ENCODE results near the gene DOK7.

The DOK7 gene

DNA sequence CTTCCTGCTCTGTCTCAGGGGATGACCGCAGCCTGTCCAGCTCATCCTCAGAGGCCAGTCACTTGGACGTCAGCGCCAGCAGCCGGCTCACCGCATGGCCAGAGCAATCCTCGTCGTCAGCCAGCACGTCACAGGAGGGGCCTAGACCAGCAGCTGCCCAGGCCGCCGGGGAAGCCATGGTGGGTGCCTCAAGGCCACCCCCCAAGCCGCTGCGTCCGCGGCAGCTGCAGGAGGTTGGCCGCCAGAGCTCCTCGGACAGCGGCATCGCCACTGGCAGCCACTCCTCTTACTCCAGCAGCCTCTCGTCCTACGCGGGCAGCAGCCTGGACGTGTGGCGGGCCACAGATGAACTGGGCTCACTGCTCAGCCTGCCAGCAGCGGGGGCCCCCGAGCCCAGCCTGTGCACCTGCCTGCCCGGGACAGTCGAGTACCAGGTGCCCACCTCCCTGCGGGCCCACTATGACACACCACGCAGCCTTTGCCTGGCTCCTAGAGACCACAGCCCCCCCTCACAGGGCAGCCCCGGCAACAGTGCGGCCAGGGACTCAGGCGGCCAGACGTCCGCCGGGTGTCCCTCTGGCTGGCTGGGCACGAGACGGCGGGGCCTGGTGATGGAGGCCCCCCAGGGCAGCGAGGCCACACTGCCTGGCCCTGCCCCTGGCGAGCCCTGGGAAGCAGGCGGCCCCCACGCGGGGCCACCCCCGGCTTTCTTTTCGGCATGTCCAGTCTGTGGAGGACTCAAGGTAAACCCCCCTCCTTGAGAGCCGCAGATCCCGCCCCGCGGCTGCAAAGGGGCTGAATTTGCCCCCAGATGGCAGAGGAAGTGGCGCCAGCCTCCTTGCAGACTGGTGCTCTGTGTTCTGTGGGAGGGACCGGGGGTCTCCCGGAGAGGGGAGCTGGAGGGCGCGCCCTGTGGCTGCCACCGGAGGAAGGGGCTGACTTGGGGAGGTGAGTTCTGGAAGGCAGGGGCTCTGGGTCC is 29.9 kb downstream of the DOK7 start:
- no peak for DNase-seq (ENCODE audit: low read depth)
- no peak for TF ChIP-seq CTCF (conservative IDR thresholded peaks at IDR 0.05; ENCODE audit: low read depth, low read length)
- H3K4me3 ChIP-seq (ENCODE audit: low read depth, low read length): no peak overlapping the region

GRCh38 chr4:3493720-3494461 is 30.8 kb downstream of the DOK7 start:
- H3K4me3 ChIP-seq (ENCODE audit: low read depth, low read length): no peak overlapping the region
- TF ChIP-seq CTCF (conservative IDR thresholded peaks at IDR 0.05; ENCODE audit: low read depth, low read length): no peak
- DNase-seq (ENCODE audit: low read depth): no peak

GRCh38 chr4:3494462-3494871 is 31.4 kb downstream of the DOK7 start:
- H3K4me3 ChIP-seq (ENCODE audit: low read depth, low read length): no peak overlapping the region
- no peak for TF ChIP-seq CTCF (conservative IDR thresholded peaks at IDR 0.05; ENCODE audit: low read depth, low read length)
- DNase-seq (ENCODE audit: low read depth): no peak

- no peak overlapping the region for H3K4me3 ChIP-seq (ENCODE audit: low read depth, low read length)
- no peak for DNase-seq (ENCODE audit: low read depth)
- TF ChIP-seq CTCF (conservative IDR thresholded peaks at IDR 0.05; ENCODE audit: low read depth, low read length): no peak
These were observed 32.3 kb downstream of the DOK7 start for GRCh38 chr4:3495204-3495975.

DNA sequence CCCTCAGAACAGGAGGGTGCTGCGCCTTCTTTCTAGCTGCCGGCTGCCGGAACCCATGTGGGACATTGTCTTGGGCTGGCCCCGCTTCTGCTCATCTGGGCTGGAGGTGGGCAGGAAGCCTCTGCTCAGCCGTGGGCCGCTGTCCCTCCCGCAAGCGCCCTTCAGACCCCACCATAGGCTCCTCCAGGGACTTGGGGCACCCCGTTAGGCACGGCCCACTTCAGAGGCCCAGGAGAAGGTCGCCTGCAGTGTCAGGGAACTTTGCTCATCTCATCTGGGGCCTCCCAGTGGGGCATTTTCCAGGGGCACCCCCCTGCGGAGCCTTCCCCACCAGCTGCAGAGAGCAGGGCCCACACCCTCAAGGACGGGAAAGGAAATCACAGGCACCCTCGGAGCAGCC is 32.9 kb downstream of the DOK7 start:
- DNase-seq (ENCODE audit: low read depth): no peak
- H3K4me3 ChIP-seq (ENCODE audit: low read depth, low read length): no peak overlapping the region
- no peak for TF ChIP-seq CTCF (conservative IDR thresholded peaks at IDR 0.05; ENCODE audit: low read depth, low read length)

- no peak overlapping the region for H3K4me3 ChIP-seq (ENCODE audit: low read depth, low read length)
- TF ChIP-seq CTCF (conservative IDR thresholded peaks at IDR 0.05; ENCODE audit: low read depth, low read length): no peak
- no peak for DNase-seq (ENCODE audit: low read depth)
These were observed 34.0 kb downstream of the DOK7 start for GRCh38 chr4:3497095-3497494.
